ENCODE measurements around the gene STK11. TPM values are rescaled to one million over a fixed set of nuclear protein-coding genes. Genes with fewer than 3 reads are reported as not detected.

STK11 gene
- total RNA-seq, 1 donor from 2014 or later: 59.3 TPM

DNA sequence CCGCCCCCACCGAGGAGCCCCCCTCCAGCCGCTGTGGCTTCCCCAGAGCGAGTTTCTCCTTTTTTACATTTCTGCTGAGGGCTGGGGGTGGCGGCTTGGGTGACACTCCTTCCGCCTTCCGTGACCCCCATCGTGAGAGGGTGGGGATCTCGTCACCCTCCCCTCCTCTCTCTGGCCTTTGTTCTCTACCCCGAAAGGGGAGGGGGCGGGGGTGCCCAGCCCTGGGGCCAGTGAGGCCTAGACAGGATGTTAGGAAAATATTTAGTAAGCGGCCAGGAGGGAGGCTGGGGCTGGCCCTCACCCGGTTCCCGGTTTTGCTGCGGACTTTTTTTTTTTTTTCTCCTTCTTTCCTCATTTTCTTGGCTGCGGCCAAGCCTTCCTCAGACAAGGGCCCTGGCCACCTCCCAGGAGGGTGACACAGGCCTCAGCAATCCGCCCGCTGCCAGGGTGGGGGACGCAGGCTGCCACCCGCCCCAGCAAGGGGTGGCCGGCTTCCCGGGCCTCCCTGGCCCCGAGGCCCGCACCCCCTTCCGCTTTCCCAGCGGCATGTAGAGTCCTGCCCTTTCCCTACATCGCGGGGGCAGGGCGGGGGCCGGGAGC lies 46.7 kb downstream of the STK11 start:
- no peak for DNase-seq (ENCODE audit: low spot score, unreplicated experiment)
- Mint-ChIP-seq H3K27ac (peak overlapping the region; percentile 74), H3K9me3 (ENCODE audit: low read depth) (no peaks in the 10 kb centered on the region), H3K27me3 (no peaks in the 10 kb centered on the region), H3K4me1 (ENCODE audit: low read depth) (peaks cover 8% of the 10 kb centered on the region), H3K4me3 (ENCODE audit: low read depth) (peak overlapping the region; percentile 88), H3K36me3 (ENCODE audit: insufficient read depth) (peaks cover 14% of the 10 kb centered on the region)
- TF ChIP-seq, protein P1, sequence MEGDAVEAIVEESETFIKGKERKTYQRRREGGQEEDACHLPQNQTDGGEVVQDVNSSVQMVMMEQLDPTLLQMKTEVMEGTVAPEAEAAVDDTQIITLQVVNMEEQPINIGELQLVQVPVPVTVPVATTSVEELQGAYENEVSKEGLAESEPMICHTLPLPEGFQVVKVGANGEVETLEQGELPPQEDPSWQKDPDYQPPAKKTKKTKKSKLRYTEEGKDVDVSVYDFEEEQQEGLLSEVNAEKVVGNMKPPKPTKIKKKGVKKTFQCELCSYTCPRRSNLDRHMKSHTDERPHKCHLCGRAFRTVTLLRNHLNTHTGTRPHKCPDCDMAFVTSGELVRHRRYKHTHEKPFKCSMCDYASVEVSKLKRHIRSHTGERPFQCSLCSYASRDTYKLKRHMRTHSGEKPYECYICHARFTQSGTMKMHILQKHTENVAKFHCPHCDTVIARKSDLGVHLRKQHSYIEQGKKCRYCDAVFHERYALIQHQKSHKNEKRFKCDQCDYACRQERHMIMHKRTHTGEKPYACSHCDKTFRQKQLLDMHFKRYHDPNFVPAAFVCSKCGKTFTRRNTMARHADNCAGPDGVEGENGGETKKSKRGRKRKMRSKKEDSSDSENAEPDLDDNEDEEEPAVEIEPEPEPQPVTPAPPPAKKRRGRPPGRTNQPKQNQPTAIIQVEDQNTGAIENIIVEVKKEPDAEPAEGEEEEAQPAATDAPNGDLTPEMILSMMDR (IDR thresholded peaks at IDR 0.05; ENCODE audit: unreplicated experiment): no peak

DNA sequence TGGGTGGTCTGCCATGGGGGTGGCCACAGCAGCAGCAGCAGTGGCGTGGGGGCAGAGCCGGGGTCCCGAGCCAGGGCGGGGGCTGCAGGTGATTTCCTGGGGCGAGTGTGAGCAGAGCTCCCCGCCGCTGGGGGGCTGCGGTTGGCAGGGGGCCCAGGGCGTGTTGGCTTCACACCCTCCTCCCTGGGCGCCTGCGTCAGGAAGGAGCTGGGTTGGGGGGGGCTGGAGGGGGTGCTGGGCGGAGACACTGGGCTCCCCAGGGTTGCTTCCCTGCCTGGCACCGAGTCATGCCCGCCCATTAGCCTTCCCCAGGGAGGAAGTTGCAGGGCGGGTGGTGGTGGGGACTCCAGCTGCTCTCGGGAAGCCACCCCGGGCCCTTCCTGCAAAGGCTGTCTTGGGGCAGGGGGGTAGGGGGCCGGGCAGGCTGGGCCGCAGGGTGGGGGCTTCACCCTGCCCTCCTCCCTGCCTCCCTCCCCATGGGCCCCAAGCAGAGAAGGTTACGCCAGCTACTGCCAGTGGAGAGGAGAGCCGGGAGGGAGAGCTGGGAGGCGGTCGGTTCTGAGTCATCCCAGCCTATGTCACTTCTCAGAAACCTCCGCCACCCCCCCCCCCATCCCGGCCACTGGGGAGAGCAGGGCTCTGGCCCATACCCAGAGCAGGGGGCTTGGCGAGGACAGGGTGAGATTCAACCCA lies 47.4 kb downstream of the STK11 start:
- H3K9me3 Mint-ChIP-seq (ENCODE audit: low read depth): no peaks in the 10 kb centered on the region
- DNase-seq (ENCODE audit: low spot score, unreplicated experiment): no peak
- peaks cover 18% of the 10 kb centered on the region for H3K36me3 Mint-ChIP-seq (ENCODE audit: insufficient read depth)
- peak overlapping the region; percentile 84 for H3K27ac Mint-ChIP-seq
- peak overlapping the region; percentile 54 for H3K4me3 Mint-ChIP-seq (ENCODE audit: low read depth)
- no peaks in the 10 kb centered on the region for H3K27me3 Mint-ChIP-seq
- peaks cover 13% of the 10 kb centered on the region for H3K4me1 Mint-ChIP-seq (ENCODE audit: low read depth)
- TF ChIP-seq, protein P1 (IDR thresholded peaks at IDR 0.05; ENCODE audit: unreplicated experiment): no peak

DNA sequence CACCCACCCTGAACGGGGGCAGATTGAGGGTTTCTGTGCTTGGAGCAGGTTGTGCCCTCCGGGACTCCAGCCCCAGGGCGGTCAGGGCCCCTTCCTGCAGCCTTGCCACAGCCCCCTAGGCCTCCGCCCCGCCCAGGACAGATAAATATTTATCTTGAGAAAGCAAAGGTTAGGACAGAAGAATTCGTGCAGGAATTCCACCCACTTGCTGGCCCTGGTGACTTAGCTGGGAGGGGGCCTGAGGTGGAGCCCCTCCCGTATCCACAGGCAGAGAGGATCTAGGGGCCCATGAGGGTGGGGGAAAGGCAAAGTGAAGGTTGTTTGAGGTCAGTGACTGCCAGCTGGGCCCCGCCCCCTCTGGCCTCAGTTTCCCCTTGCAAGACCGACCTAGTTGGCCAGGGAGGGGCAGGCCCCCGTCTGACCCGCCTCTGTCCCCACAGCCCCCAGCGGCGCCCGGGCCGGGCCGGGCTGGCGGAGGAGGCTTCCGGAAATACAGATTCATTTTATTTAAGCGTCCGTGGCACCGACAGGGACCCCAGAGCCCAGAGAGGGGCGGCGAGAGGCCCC lies 48.0 kb downstream of the STK11 start:
- Mint-ChIP-seq H3K27me3 (no peaks in the 10 kb centered on the region), H3K4me3 (ENCODE audit: low read depth) (peak overlapping the region; percentile 54), H3K9me3 (ENCODE audit: low read depth) (no peaks in the 10 kb centered on the region), H3K36me3 (ENCODE audit: insufficient read depth) (peaks cover 19% of the 10 kb centered on the region), H3K27ac (peak overlapping the region; percentile 84), H3K4me1 (ENCODE audit: low read depth) (peaks cover 14% of the 10 kb centered on the region)
- TF ChIP-seq, protein P1 (IDR thresholded peaks at IDR 0.05; ENCODE audit: unreplicated experiment): no peak
- no peak for DNase-seq (ENCODE audit: low spot score, unreplicated experiment)

DNA sequence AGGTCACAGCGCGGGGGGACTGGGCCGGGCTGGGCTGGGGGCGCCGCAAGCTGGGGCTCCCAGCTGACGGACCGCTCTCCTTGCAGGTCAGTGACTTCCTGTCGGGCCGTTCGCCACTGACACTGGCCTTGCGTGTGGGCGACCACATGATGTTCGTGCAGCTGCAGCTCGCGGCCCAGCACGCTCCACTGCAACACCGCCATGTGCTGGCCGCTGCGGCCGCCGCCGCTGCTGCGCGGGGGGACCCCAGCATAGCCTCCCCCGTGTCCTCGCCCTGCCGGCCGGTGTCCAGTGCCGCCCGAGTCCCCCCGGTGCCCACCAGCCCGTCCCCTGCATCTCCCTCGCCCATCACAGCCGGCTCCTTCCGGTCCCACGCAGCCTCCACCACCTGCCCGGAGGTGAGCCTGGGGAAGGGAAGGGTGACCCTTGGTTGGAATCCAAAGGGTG lies 48.5 kb downstream of the STK11 start:
- no peak overlapping the region for H3K4me3 Mint-ChIP-seq (ENCODE audit: low read depth)
- DNase-seq (ENCODE audit: low spot score, unreplicated experiment): no peak
- H3K36me3 Mint-ChIP-seq (ENCODE audit: insufficient read depth): peaks cover 19% of the 10 kb centered on the region
- TF ChIP-seq, protein P1 (IDR thresholded peaks at IDR 0.05; ENCODE audit: unreplicated experiment): no peak
- peaks cover 17% of the 10 kb centered on the region for H3K4me1 Mint-ChIP-seq (ENCODE audit: low read depth)
- no peaks in the 10 kb centered on the region for H3K27me3 Mint-ChIP-seq
- H3K9me3 Mint-ChIP-seq (ENCODE audit: low read depth): no peaks in the 10 kb centered on the region
- H3K27ac Mint-ChIP-seq: no peak overlapping the region

DNA sequence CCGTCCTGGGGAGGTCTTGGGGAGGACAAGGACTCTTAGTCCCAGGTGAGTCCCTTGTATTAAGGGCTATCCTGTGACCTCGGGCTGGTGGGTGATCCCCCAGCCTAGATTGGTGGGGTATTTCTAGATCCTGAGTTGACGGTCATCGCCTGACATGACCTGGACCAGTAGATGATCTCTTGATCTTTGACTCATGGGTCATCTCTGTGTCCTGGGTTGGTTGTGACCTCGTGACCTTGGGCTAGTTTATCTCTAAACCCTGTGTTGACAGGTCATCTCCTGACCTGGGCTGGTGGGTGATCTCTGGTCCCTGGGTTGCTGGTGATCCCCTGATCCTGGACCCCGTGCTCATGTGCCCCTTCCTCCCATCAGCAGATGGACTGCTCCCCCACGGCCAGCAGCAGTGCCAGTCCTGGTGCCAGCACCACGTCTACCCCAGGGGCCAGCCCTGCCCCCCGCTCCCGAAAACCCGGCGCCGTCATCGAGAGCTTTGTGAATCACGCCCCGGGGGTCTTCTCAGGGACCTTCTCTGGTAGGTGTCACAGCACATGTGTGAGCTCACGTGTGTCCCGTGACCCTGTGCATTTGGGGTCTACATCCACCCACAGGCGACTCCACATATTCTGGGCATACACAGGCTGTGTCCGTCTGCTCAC lies 49.1 kb downstream of the STK11 start:
- peak overlapping the region; percentile 14 for H3K4me3 Mint-ChIP-seq (ENCODE audit: low read depth)
- peak overlapping the region; percentile 52 for H3K27ac Mint-ChIP-seq
- H3K4me1 Mint-ChIP-seq (ENCODE audit: low read depth): peaks cover 21% of the 10 kb centered on the region
- peaks cover 19% of the 10 kb centered on the region for H3K36me3 Mint-ChIP-seq (ENCODE audit: insufficient read depth)
- no peaks in the 10 kb centered on the region for H3K27me3 Mint-ChIP-seq
- no peaks in the 10 kb centered on the region for H3K9me3 Mint-ChIP-seq (ENCODE audit: low read depth)
- TF ChIP-seq, protein P1 (IDR thresholded peaks at IDR 0.05; ENCODE audit: unreplicated experiment): no peak
- no peak for DNase-seq (ENCODE audit: low spot score, unreplicated experiment)

Measured in progenitor cell of endocrine pancreas (in vitro differentiated cells).